Caco-2 (cell line): ENCODE results near the gene SPINT2. TPM values are rescaled to one million over a fixed set of nuclear protein-coding genes. Genes with fewer than 3 reads are reported as not detected.
A peak's percentile ranks its signal among the peaks of the same experiment; 100 is the strongest.

ENCODE experiments used
- BruUV-seq: library from RNA; stranded (reverse); fragments of 400-500 nt; replicated peaks from 2 replicates; lab custom pipeline; 2021; lab: Mats Ljungman, UMichigan
- CTCF ChIA-PET: fragments of 300-600 bp; sonication (Branson Sonifier 250); formaldehyde crosslinking; loops from one replicate; lab custom pipeline; 2022; ENCODE audit warnings: antibody characterized with exemption; lab: Charles Lee
- POLR2A ChIA-PET: fragments of 300-600 bp; sonication (Branson Sonifier 250); formaldehyde crosslinking; loops from one replicate; lab custom pipeline; 2022; ENCODE audit warnings: antibody characterized with exemption; lab: Charles Lee
- DNase-seq, 2 experiments: peaks; one replicate each; pipeline versions ENCODE4 v3.0.0 to v3.0.0-alpha.2; 2020 to 2022
- H3K27me3 ChIP-seq: replicated peaks from 2 replicates; pipeline ENCODE4 v1.6.0; 2011; ENCODE audit warnings: low read length; ENCODE audit not compliant: control insufficient read depth, insufficient read depth
- H3K36me3 ChIP-seq: 2 replicates; pipeline ENCODE4 v1.5.1; 2011; ENCODE audit warnings: low read length; ENCODE audit not compliant: control insufficient read depth, insufficient read depth
- H3K4me1 ChIP-seq: fragments of 250-450 bp; sonication (Bioruptor Pico); 2 replicates; pipeline ENCODE4 v1.5.1; 2020; ENCODE audit warnings: mild to moderate bottlenecking
- H3K4me3 ChIP-seq: 2 replicates; pipeline ENCODE4 v1.5.1; 2011; ENCODE audit warnings: low read depth, mild to moderate bottlenecking, control low read depth, low read length
- H3K9me3 ChIP-seq: fragments of 250-450 bp; sonication (Bioruptor Pico); 2 replicates; pipeline ENCODE4 v1.5.1; 2020; ENCODE audit warnings: mild to moderate bottlenecking, moderate library complexity
- H3K27ac Mint-ChIP-seq: one replicate; pipeline ENCODE4 v1.8.0; 2022; ENCODE audit warnings: mixed read lengths; ENCODE audit not compliant: unreplicated experiment
- H3K27me3 Mint-ChIP-seq: one replicate; pipeline ENCODE4 v1.8.0; 2022; ENCODE audit warnings: mixed read lengths; ENCODE audit not compliant: insufficient read depth, unreplicated experiment
- H3K36me3 Mint-ChIP-seq: one replicate; pipeline ENCODE4 v1.8.0; 2022; ENCODE audit warnings: mild to moderate bottlenecking, mixed read lengths; ENCODE audit not compliant: insufficient read depth, unreplicated experiment
- H3K4me1 Mint-ChIP-seq: one replicate; pipeline ENCODE4 v1.8.0; 2022; ENCODE audit warnings: low read depth, mixed read lengths; ENCODE audit not compliant: unreplicated experiment
- H3K4me3 Mint-ChIP-seq: one replicate; pipeline ENCODE4 v1.8.0; 2022; ENCODE audit warnings: mild to moderate bottlenecking, moderate library complexity, mixed read lengths; ENCODE audit not compliant: unreplicated experiment
- H3K9me3 Mint-ChIP-seq: one replicate; pipeline ENCODE4 v1.8.0; 2022; ENCODE audit warnings: mixed read lengths; ENCODE audit not compliant: unreplicated experiment
- intact Hi-C: fragments of 100-400 bp; cut with micrococcal nuclease; formaldehyde crosslinking; loops from one replicate; pipeline ENCODE4 v1.10.0; 2022; ENCODE audit not compliant: unreplicated experiment
- total RNA-seq: library from RNA; stranded (reverse); gene quantifications from 2 replicates; pipeline ENCODE4 v1.2.3, GENCODE V29; 2022
- TF ChIP-seq, protein P1 (sequence below), 2 experiments: fragments of 200-600 bp in 1 of 2; IDR thresholded peaks; 1 replicate in 1 of 2; 2 replicates in 1 of 2; pipeline versions ENCODE4 v1.5.1 to v1.8.0; 2011 to 2022; ENCODE audit warnings: antibody characterized with exemption in 1 of 2, control low read depth in 1 of 2, inconsistent platforms in 1 of 2, low read depth in 1 of 2, low read length in 1 of 2, mild to moderate bottlenecking in 1 of 2, moderate library complexity in 1 of 2; ENCODE audit not compliant: insufficient read depth in 1 of 2, severe bottlenecking in 1 of 2, unreplicated experiment in 1 of 2

SPINT2 gene
- total RNA-seq, 1 experiment from 2014 or later, result 748 TPM

- no peaks in the 10 kb centered on the region for H3K9me3 Mint-ChIP-seq
- H3K27ac Mint-ChIP-seq, result peak overlapping the region; percentile 29
- Histone ChIP-seq H3K27me3 (no peaks in the 10 kb centered on the region), H3K4me1 (peaks cover 18% of the 10 kb centered on the region), H3K36me3 (no peaks in the 10 kb centered on the region), H3K4me3 (no peak overlapping the region), H3K9me3 (no peaks in the 10 kb centered on the region)
- CTCF ChIA-PET, result no interaction called here
- H3K4me1 Mint-ChIP-seq, result peaks cover 9% of the 10 kb centered on the region
- intact Hi-C loops, result no loop called here
- no peak overlapping the region for H3K4me3 Mint-ChIP-seq
- no peak for DNase-seq
- TF ChIP-seq, protein P1, sequence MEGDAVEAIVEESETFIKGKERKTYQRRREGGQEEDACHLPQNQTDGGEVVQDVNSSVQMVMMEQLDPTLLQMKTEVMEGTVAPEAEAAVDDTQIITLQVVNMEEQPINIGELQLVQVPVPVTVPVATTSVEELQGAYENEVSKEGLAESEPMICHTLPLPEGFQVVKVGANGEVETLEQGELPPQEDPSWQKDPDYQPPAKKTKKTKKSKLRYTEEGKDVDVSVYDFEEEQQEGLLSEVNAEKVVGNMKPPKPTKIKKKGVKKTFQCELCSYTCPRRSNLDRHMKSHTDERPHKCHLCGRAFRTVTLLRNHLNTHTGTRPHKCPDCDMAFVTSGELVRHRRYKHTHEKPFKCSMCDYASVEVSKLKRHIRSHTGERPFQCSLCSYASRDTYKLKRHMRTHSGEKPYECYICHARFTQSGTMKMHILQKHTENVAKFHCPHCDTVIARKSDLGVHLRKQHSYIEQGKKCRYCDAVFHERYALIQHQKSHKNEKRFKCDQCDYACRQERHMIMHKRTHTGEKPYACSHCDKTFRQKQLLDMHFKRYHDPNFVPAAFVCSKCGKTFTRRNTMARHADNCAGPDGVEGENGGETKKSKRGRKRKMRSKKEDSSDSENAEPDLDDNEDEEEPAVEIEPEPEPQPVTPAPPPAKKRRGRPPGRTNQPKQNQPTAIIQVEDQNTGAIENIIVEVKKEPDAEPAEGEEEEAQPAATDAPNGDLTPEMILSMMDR (IDR thresholded peaks at IDR 0.05; ENCODE audit: insufficient read depth in 1 of 2, low read depth in 1 of 2, low read length in 1 of 2, severe bottlenecking in 1 of 2, unreplicated experiment in 1 of 2), result no peak
- POLR2A ChIA-PET, result no interaction called here
- H3K36me3 Mint-ChIP-seq, result peaks cover 25% of the 10 kb centered on the region
- no TSS peak for BruUV-seq
- H3K27me3 Mint-ChIP-seq, result no peaks in the 10 kb centered on the region
These were observed 76.6 kb downstream of the SPINT2 start for GRCh38 chr19:38340927-38341326.

Other genes starting within 250 kb of the SPINT2 start
- gene DPF1, start 40.4 kb upstream of the SPINT2 start, total RNA-seq, result 3.6 and 5.0 TPM in 2 replicates
- 11.1 and 13.8 TPM in 2 replicates for gene PPP1R14A, start 8.2 kb upstream of the SPINT2 start, total RNA-seq
- 12.7 and 18.6 TPM in 2 replicates for gene C19orf33, start 39.7 kb downstream of the SPINT2 start, total RNA-seq
- 61.7 and 66.7 TPM in 2 replicates for gene YIF1B, start 51.4 kb downstream of the SPINT2 start, total RNA-seq
- gene KCNK6, start 55.3 kb downstream of the SPINT2 start, total RNA-seq, result 6.1 and 7.8 TPM in 2 replicates
- 12.4 and 14.0 TPM in 2 replicates for gene CATSPERG, start 71.3 kb downstream of the SPINT2 start, total RNA-seq
- 264 and 274 TPM in 2 replicates for gene PSMD8, start 110.0 kb downstream of the SPINT2 start, total RNA-seq
- gene GGN, start 123.5 kb downstream of the SPINT2 start, total RNA-seq, result 0.79 TPM in 1 of 2 replicates, not detected in the other
- 2.9 and 3.5 TPM in 2 replicates for gene SPRED3, start 124.1 kb downstream of the SPINT2 start, total RNA-seq
- 17.3 and 19.7 TPM in 2 replicates for gene FAM98C, start 138.5 kb downstream of the SPINT2 start, total RNA-seq
- gene RASGRP4, start 161.6 kb downstream of the SPINT2 start, total RNA-seq, result not detected in 2 replicates
- 5.6 and 5.9 TPM in 2 replicates for gene RYR1, start 169.1 kb downstream of the SPINT2 start, total RNA-seq